GM12878 (cell line): Measurements from ENCODE around the gene TDO2. TPM values are rescaled to one million over a fixed set of nuclear protein-coding genes. Genes with fewer than 3 reads are reported as not detected.

Source experiments
- ATAC-seq: fragments of 200-7000 bp; cut with Tn5 transposase; 3 replicates; pipeline ENCODE4 v1.9.1; 2020; ENCODE audit warnings: mild to moderate bottlenecking, moderate library complexity
- BruUV-seq: library from RNA; stranded (reverse); fragments of 400-500 nt; replicated peaks from 2 replicates; lab custom pipeline; 2021; lab: Mats Ljungman, UMichigan
- CTCF ChIA-PET: fragments of 300-600 bp; sonication (Branson Sonifier 250); formaldehyde crosslinking; extraction: SDS; loops from one replicate; lab custom pipeline; 2021; ENCODE audit warnings: inconsistent platforms; lab: Yijun Ruan, JAX
- POLR2A ChIA-PET: fragments of 350-600 bp; formaldehyde crosslinking; extraction: SDS; loops from one replicate; lab custom pipeline; 2021; ENCODE audit warnings: inconsistent platforms; lab: Charles Lee
- RAD21 ChIA-PET: fragments of 300-600 bp; sonication (Branson Sonifier 250); formaldehyde crosslinking; loops from one replicate; lab custom pipeline; 2023; ENCODE audit warnings: antibody characterized with exemption; ENCODE audit not compliant: unreplicated experiment; lab: Charles Lee
- SMC1A ChIA-PET: fragments of 300-600 bp; sonication (Branson Sonifier 250); formaldehyde crosslinking; loops from one replicate; lab custom pipeline; 2023; ENCODE audit not compliant: unreplicated experiment, uncharacterized antibody; lab: Charles Lee
- DNase-seq: peaks from one replicate; pipeline ENCODE4 v3.0.0-alpha.2; 2011; ENCODE audit warnings: low read depth, low spot score
- FAIRE-seq: peaks from 3 replicates; lab custom pipeline; 2011; peaks lifted over from hg19 to GRCh38; lab: Jason Lieb, UNC
- H2AFZ ChIP-seq: 2 replicates; pipeline ENCODE4 v1.6.0; 2011; ENCODE audit warnings: low read depth, low read length, control low read depth; ENCODE audit not compliant: control insufficient read depth
- H3K27ac ChIP-seq: 2 replicates; pipeline ENCODE4 v1.5.1; 2011; ENCODE audit warnings: control low read depth; ENCODE audit not compliant: control insufficient read depth, insufficient read depth
- H3K27me3 ChIP-seq, 2 experiments: replicated peaks in 1 of 2; 2 replicates each; pipeline versions ENCODE4 v1.6.0 to v1.6.1; 2011; ENCODE audit warnings: low read length in 1 of 2; ENCODE audit not compliant: control insufficient read depth in 2 of 2, insufficient read depth in 2 of 2
- H3K36me3 ChIP-seq, 2 experiments: 2 replicates each; pipeline ENCODE4 v1.5.1; 2011; ENCODE audit warnings: low read length in 1 of 2; ENCODE audit not compliant: control insufficient read depth in 2 of 2, insufficient read depth in 2 of 2
- H3K4me1 ChIP-seq: 2 replicates; pipeline ENCODE4 v1.6.1; 2011; ENCODE audit warnings: mild to moderate bottlenecking, low read length, moderate library complexity, mixed read lengths; ENCODE audit not compliant: control insufficient read depth, insufficient read depth
- H3K4me2 ChIP-seq: 2 replicates; pipeline ENCODE4 v1.6.0; 2011; ENCODE audit warnings: control low read depth; ENCODE audit not compliant: control insufficient read depth, insufficient read depth
- H3K4me3 ChIP-seq: fragments of 200-600 bp; sonication (generic); 2 replicates; pipeline ENCODE4 v1.5.1; 2016
- H3K79me2 ChIP-seq: 2 replicates; pipeline ENCODE4 v1.6.0; 2011; ENCODE audit warnings: low read length; ENCODE audit not compliant: control insufficient read depth, insufficient read depth
- H3K9ac ChIP-seq: 2 replicates; pipeline ENCODE4 v1.8.0; 2011; ENCODE audit warnings: low read length, control low read depth, mixed read lengths; ENCODE audit not compliant: control insufficient read depth, insufficient read depth
- H3K9me3 ChIP-seq: replicated peaks from 3 replicates; pipeline ENCODE4 v1.5.1; 2011; ENCODE audit warnings: mild to moderate bottlenecking, low read length; ENCODE audit not compliant: control insufficient read depth, insufficient read depth
- H4K20me1 ChIP-seq: 2 replicates; pipeline ENCODE4 v1.6.0; 2011; ENCODE audit not compliant: control insufficient read depth, insufficient read depth
- EP300 ChIP-seq, 2 experiments: fragments of 150-350 bp in 1 of 2; IDR thresholded peaks; 2 replicates each; pipeline ENCODE4 v1.6.1; 2011 to 2012; ENCODE audit warnings: low read depth in 2 of 2, low read length in 2 of 2, borderline replicate concordance in 1 of 2, improper control_type of control experiment in 1 of 2, inconsistent platforms in 1 of 2; ENCODE audit not compliant: control insufficient read depth in 1 of 2
- ESRRA ChIP-seq: IDR thresholded peaks from 2 replicates; pipeline ENCODE4 v1.6.1; 2012; ENCODE audit warnings: mild to moderate bottlenecking, low read length, improper control_type of control experiment
- ETV6 ChIP-seq, 2 experiments: fragments of 450-650 bp in 1 of 2; IDR thresholded peaks in 1 of 2; conservative IDR thresholded peaks in 1 of 2; 2 replicates each; pipeline ENCODE4 v1.6.1; 2014; ENCODE audit warnings: antibody characterized with exemption in 1 of 2, borderline replicate concordance in 1 of 2, low read depth in 1 of 2, mild to moderate bottlenecking in 1 of 2, moderate library complexity in 1 of 2
- LARP7 ChIP-seq: fragments of 450-650 bp; IDR thresholded peaks from 2 replicates; pipeline ENCODE4 v1.6.1; 2017; ENCODE audit warnings: mild to moderate bottlenecking
- NBN ChIP-seq: fragments of 450-650 bp; IDR thresholded peaks from 2 replicates; pipeline ENCODE4 v1.6.1; 2016
- NFYB ChIP-seq: IDR thresholded peaks from 2 replicates; pipeline ENCODE4 v1.6.1; 2011; ENCODE audit warnings: low read depth, mild to moderate bottlenecking, low read length, improper control_type of control experiment, moderate library complexity; ENCODE audit not compliant: insufficient read depth
- RUNX3 ChIP-seq: IDR thresholded peaks from 2 replicates; pipeline ENCODE4 v1.6.1; 2012; ENCODE audit warnings: low read length, inconsistent platforms
- SMAD5 ChIP-seq: IDR thresholded peaks from 2 replicates; pipeline ENCODE4 v1.6.1; 2016; ENCODE audit warnings: antibody characterized with exemption, low read depth
- TCF3 ChIP-seq: IDR thresholded peaks from 2 replicates; pipeline ENCODE4 v1.6.1; 2012; ENCODE audit warnings: low read depth, mild to moderate bottlenecking, low read length, borderline replicate concordance; ENCODE audit not compliant: insufficient read depth
- ZBED1 ChIP-seq: IDR thresholded peaks from 2 replicates; pipeline ENCODE4 v1.6.1; 2016; ENCODE audit warnings: borderline replicate concordance
- ZBTB11 ChIP-seq: fragments of 450-650 bp; formaldehyde crosslinking; IDR thresholded peaks from 2 replicates; pipeline ENCODE4 v1.5.0; 2022; ENCODE audit warnings: mild to moderate bottlenecking, missing genetic modification characterization
- ZNF207 ChIP-seq: fragments of 450-650 bp; IDR thresholded peaks from 2 replicates; pipeline ENCODE4 v1.6.1; 2014; ENCODE audit warnings: antibody characterized with exemption, mild to moderate bottlenecking, borderline replicate concordance
- WGBS: methylation state at CpG from one replicate; pipeline ENCODE4 v1.1.6; 2016; ENCODE audit warnings: low lambda C conversion rate; ENCODE audit not compliant: insufficient replicate concordance, insufficient coverage; ENCODE audit errors: missing lambda C conversion rate; 5-methylcytosine and 5-hydroxymethylcytosine counted together
- in situ Hi-C: fragments of 300-500 bp; cut with MboI; formaldehyde crosslinking; loops from 9 replicates; pipeline ENCODE4 v1.14.3; 2018; ENCODE audit warnings: mixed read lengths
- intact Hi-C: fragments of 100-400 bp; cut with micrococcal nuclease; formaldehyde crosslinking; loops from one replicate; pipeline ENCODE4 v1.14.2; 2022; ENCODE audit not compliant: unreplicated experiment
- polyA plus RNA-seq, 11 experiments: library from polyadenylated mRNA; depleted of rRNA in 4 of 11; unstranded in 6 of 11; stranded (reverse) in 5 of 11; fragments of >200 nt; fragmentation: Nextera tagmentation in 4 of 11; fragmentation: Illumina TruSeq in 1 of 11; extraction: Ambion mirVana in 4 of 11; extraction: Trizol in 1 of 11; gene quantifications; 1 replicate in 1 of 11; 2 replicates in 10 of 11; pipeline versions ENCODE4 v1.2.1 to v1.2.3, GENCODE V29; 2011 to 2016; ENCODE audit warnings: inconsistent platforms in 2 of 11, missing spikeins in 2 of 11, low read depth in 1 of 11
- total RNA-seq, 4 experiments: library from RNA; depleted of rRNA in 3 of 4; stranded (reverse); fragments of >200 nt in 3 of 4; fragmentation: Illumina TruSeq in 1 of 4; extraction: Trizol in 1 of 4; gene quantifications; 2 replicates each; pipeline versions ENCODE4 v1.2.1 to v1.2.3, GENCODE V29; 2013 to 2021
- TF ChIP-seq, protein P1 (sequence below): fragments of 150-350 bp; IDR thresholded peaks from 2 replicates; pipeline ENCODE4 v1.6.1; 2016; ENCODE audit warnings: low read depth, low read length
- TF ChIP-seq, protein P2 (sequence below): fragments of 450-650 bp; IDR thresholded peaks from 2 replicates; pipeline ENCODE4 v1.6.1; 2016; ENCODE audit warnings: mild to moderate bottlenecking

TDO2 gene
- total and polyA plus RNA-seq, 10 of the 15 experiments (the other 5 are each of a cell fraction or from before 2014, with no cell fraction given), result 0.12 to 1.5 (median 0.23) TPM; not detected in 1

- no peaks in the 10 kb centered on the region for H3K36me3 ChIP-seq
- H3K27ac ChIP-seq, result peak overlapping the region; percentile 89
- peak overlapping the region; percentile 77 for H3K4me3 ChIP-seq
- H3K4me1 ChIP-seq, result no peaks in the 10 kb centered on the region
- ATAC-seq (no peak), FAIRE-seq (no peak), DNase-seq (no peak)
- no peaks in the 10 kb centered on the region for H4K20me1 ChIP-seq
- WGBS, result 72% methylated on average over 11 of the region's 11 CpGs
- H3K9ac ChIP-seq, result peak overlapping the region; percentile 98
- peak overlapping the region; percentile 99 for H2AFZ ChIP-seq
- ChIA-PET SMC1A (interaction anchor here (0.6 to 4.4 kb wide), 22 partner anchors 10 to 581 kb away, joined by 3 to 110 read pairs (median 4); no protein-coding TSS in a partner anchor), RAD21 (interaction anchor here (1.1 to 4.2 kb wide), 24 partner anchors 10 to 550 kb away, joined by 3 to 113 read pairs (median 7); partner anchors contain the start of gene GUCY1A1), POLR2A (interaction anchor here (0.7 to 2.4 kb wide), 5 partner anchors 20 to 425 kb away, joined by 3 to 21 read pairs (median 4); no protein-coding TSS in a partner anchor), CTCF (interaction anchor here (0.8 to 8.5 kb wide), 33 partner anchors 10 to 972 kb away, joined by 3 to 186 read pairs (median 7); no protein-coding TSS in a partner anchor)
- intact Hi-C loops (loop anchor here (5.0 to 10.0 kb wide), 4 partner anchors 287 to 1251 kb away; partner anchors contain the start of genes GUCY1A1 and MAP9), in situ Hi-C loops (loop anchor here (5.0 kb wide), 1 partner anchor 147 kb away; no protein-coding TSS in a partner anchor)
- H3K9me3 ChIP-seq, result no peaks in the 10 kb centered on the region
- TSS peak; percentile 91 for BruUV-seq
- H3K27me3 ChIP-seq, result no peaks in the 10 kb centered on the region
- H3K4me2 ChIP-seq, result peak overlapping the region; percentile 68
- no peaks in the 10 kb centered on the region; the same call in 1 of the 2 replicates for H3K79me2 ChIP-seq
- TF ChIP-seq ESRRA (0 out of 2 replicates have a peak, but pooled peaks have one; percentile 9), ZNF207 (no peak), NBN (0 out of 2 replicates have a peak, but pooled peaks have one; percentile 8), RUNX3 (no peak), EP300 (IDR thresholded peaks at IDR 0.05; ENCODE audit: borderline replicate concordance in 1 of 2, control insufficient read depth in 1 of 2, low read depth in 2 of 2, low read length in 2 of 2) (no peak), ZBED1 (no peak), ZBTB11 (CRISPR knock-in tag) (no peak), ETV6 (conservative IDR thresholded peaks at IDR 0.05 in 1 of 2, IDR thresholded peaks at IDR 0.05 in 1 of 2; ENCODE audit: borderline replicate concordance in 1 of 2, low read depth in 1 of 2) (no peak), TCF3 (no peak), NFYB (no peak), LARP7 (no peak), SMAD5 (no peak)
- TF ChIP-seq, protein P1, sequence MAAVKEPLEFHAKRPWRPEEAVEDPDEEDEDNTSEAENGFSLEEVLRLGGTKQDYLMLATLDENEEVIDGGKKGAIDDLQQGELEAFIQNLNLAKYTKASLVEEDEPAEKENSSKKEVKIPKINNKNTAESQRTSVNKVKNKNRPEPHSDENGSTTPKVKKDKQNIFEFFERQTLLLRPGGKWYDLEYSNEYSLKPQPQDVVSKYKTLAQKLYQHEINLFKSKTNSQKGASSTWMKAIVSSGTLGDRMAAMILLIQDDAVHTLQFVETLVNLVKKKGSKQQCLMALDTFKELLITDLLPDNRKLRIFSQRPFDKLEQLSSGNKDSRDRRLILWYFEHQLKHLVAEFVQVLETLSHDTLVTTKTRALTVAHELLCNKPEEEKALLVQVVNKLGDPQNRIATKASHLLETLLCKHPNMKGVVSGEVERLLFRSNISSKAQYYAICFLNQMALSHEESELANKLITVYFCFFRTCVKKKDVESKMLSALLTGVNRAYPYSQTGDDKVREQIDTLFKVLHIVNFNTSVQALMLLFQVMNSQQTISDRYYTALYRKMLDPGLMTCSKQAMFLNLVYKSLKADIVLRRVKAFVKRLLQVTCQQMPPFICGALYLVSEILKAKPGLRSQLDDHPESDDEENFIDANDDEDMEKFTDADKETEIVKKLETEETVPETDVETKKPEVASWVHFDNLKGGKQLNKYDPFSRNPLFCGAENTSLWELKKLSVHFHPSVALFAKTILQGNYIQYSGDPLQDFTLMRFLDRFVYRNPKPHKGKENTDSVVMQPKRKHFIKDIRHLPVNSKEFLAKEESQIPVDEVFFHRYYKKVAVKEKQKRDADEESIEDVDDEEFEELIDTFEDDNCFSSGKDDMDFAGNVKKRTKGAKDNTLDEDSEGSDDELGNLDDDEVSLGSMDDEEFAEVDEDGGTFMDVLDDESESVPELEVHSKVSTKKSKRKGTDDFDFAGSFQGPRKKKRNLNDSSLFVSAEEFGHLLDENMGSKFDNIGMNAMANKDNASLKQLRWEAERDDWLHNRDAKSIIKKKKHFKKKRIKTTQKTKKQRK, result no peak
- TF ChIP-seq, protein P2, sequence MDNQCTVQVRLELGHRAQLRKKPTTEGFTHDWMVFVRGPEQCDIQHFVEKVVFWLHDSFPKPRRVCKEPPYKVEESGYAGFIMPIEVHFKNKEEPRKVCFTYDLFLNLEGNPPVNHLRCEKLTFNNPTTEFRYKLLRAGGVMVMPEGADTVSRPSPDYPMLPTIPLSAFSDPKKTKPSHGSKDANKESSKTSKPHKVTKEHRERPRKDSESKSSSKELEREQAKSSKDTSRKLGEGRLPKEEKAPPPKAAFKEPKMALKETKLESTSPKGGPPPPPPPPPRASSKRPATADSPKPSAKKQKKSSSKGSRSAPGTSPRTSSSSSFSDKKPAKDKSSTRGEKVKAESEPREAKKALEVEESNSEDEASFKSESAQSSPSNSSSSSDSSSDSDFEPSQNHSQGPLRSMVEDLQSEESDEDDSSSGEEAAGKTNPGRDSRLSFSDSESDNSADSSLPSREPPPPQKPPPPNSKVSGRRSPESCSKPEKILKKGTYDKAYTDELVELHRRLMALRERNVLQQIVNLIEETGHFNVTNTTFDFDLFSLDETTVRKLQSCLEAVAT, result 0 out of 2 replicates have a peak, but pooled peaks have one; percentile 22
These were observed 50.7 kb downstream of the TDO2 start for GRCh38 chr4:155954118-155954685.
